LNCaP clone FGC (cell line): ENCODE measurements around the gene CACNA1C.
A peak's percentile ranks its signal among the peaks of the same experiment; 100 is the strongest.
"Not testable (repeated sequence)": the region's sequence is repeated elsewhere in the genome, so short reads cannot be mapped to it uniquely, and the experiment has no call there.

Experiments
- DNase-seq: peaks from one replicate; pipeline ENCODE4 v3.0.0-alpha.2; 2011; ENCODE audit warnings: low read depth
- H3K4me3 ChIP-seq: 2 replicates; pipeline ENCODE4 v1.5.1; 2011; ENCODE audit warnings: mild to moderate bottlenecking, low read depth, low read length, control low read depth
- CTCF ChIP-seq: IDR thresholded peaks from 2 replicates; pipeline ENCODE4 v1.5.1; 2012; ENCODE audit warnings: mild to moderate bottlenecking; ENCODE audit not compliant: control insufficient read depth, insufficient read depth; ENCODE audit errors: extremely low read depth

Gene CACNA1C

GRCh38 chr12:2247596-2247995, 194.8 kb downstream of the CACNA1C start:
- no peak for DNase-seq
- H3K4me3 ChIP-seq: no peak overlapping the region
- TF ChIP-seq CTCF: no peak

- DNase-seq: peak; percentile 23
- no peak overlapping the region for H3K4me3 ChIP-seq
- no peak for TF ChIP-seq CTCF
These were observed 195.5 kb downstream of the CACNA1C start for GRCh38 chr12:2248087-2248900.

- no peak overlapping the region for H3K4me3 ChIP-seq
- no peak for DNase-seq
- TF ChIP-seq CTCF: no peak
These were observed 196.2 kb downstream of the CACNA1C start for GRCh38 chr12:2248901-2249381.

- H3K4me3 ChIP-seq: no peak overlapping the region
- no peak for TF ChIP-seq CTCF
- no peak for DNase-seq
These were observed 198.0 kb downstream of the CACNA1C start for GRCh38 chr12:2250797-2251196.

GRCh38 chr12:2251526-2252209, 198.9 kb downstream of the CACNA1C start:
- no peak for TF ChIP-seq CTCF
- DNase-seq: no peak
- no peak overlapping the region for H3K4me3 ChIP-seq

- TF ChIP-seq CTCF: no peak
- H3K4me3 ChIP-seq: no peak overlapping the region
- no peak for DNase-seq
These were observed 202.5 kb downstream of the CACNA1C start for GRCh38 chr12:2255311-2255710.

- not testable (repeated sequence) for DNase-seq, H3K4me3 ChIP-seq
These were observed 202.9 kb downstream of the CACNA1C start for GRCh38 chr12:2255731-2256130.
